Stimulated activated CD4-positive, alpha-beta T cell treated with anti-CD3 and anti-CD28 coated beads, Interleukin-1b, Interleukin-23, amount 100 ng/mL, for 24 hours (primary cell): ENCODE measurements around the gene LHFPL6.

Source experiments
- DNase-seq, 4 experiments: peaks; one replicate each; pipeline ENCODE4 v3.0.0-alpha.2; 2020; ENCODE audit warnings: low read depth in 4 of 4, low spot score in 1 of 4

LHFPL6 gene

GRCh38 chr13:39521701-39522100, 81.3 kb downstream of the LHFPL6 start:
- DNase-seq, result no peak

GRCh38 chr13:39516096-39516495, 86.9 kb downstream of the LHFPL6 start:
- DNase-seq, result no peak

GRCh38 chr13:39515224-39515714, 87.7 kb downstream of the LHFPL6 start:
- DNase-seq, result no peak

- DNase-seq, result no peak
Measured at GRCh38 chr13:39512687-39513086, 90.3 kb downstream of the LHFPL6 start.

- DNase-seq, result no peak
Measured at GRCh38 chr13:39510316-39510695, 92.7 kb downstream of the LHFPL6 start.

GRCh38 chr13:39509616-39510315, 93.2 kb downstream of the LHFPL6 start:
- no peak for DNase-seq

- no peak for DNase-seq
Measured at GRCh38 chr13:39506559-39507390, 96.2 kb downstream of the LHFPL6 start.

GRCh38 chr13:39505151-39505550, 97.8 kb downstream of the LHFPL6 start:
- no peak for DNase-seq

GRCh38 chr13:39503048-39503447, 99.9 kb downstream of the LHFPL6 start:
- no peak for DNase-seq

GRCh38 chr13:39501702-39502324, 101.2 kb downstream of the LHFPL6 start:
- no peak for DNase-seq

GRCh38 chr13:39499604-39500003, 103.4 kb downstream of the LHFPL6 start:
- no peak for DNase-seq

- DNase-seq, result no peak
Measured at GRCh38 chr13:39498471-39499114, 104.4 kb downstream of the LHFPL6 start.

- no peak for DNase-seq
Measured at GRCh38 chr13:39496506-39496905, 106.5 kb downstream of the LHFPL6 start.

GRCh38 chr13:39494633-39495032, 108.4 kb downstream of the LHFPL6 start:
- no peak for DNase-seq

GRCh38 chr13:39494006-39494405, 109.0 kb downstream of the LHFPL6 start:
- DNase-seq, result no peak

GRCh38 chr13:39490136-39490535, 112.9 kb downstream of the LHFPL6 start:
- no peak for DNase-seq

- no peak for DNase-seq
Measured at GRCh38 chr13:39486758-39487157, 116.2 kb downstream of the LHFPL6 start.

- no peak for DNase-seq
Measured at GRCh38 chr13:39485314-39485700, 117.7 kb downstream of the LHFPL6 start.

- no peak for DNase-seq
Measured at GRCh38 chr13:39484506-39485313, 118.3 kb downstream of the LHFPL6 start.

- no peak for DNase-seq
Measured at GRCh38 chr13:39483326-39483725, 119.7 kb downstream of the LHFPL6 start.

GRCh38 chr13:39481491-39481890, 121.5 kb downstream of the LHFPL6 start:
- DNase-seq, result no peak
